ENCODE measurements around the gene ANXA8.
"Not testable (repeated sequence)": the region's sequence is repeated elsewhere in the genome, so short reads cannot be mapped to it uniquely, and the experiment has no call there.

- not testable (repeated sequence) for TF ChIP-seq EZH2 (IDR thresholded peaks at IDR 0.05; ENCODE audit: borderline replicate concordance); EZH2phosphoT487 (IDR thresholded peaks at IDR 0.05; ENCODE audit: low read depth, severe bottlenecking, unreplicated experiment)
- TF ChIP-seq, protein P1, sequence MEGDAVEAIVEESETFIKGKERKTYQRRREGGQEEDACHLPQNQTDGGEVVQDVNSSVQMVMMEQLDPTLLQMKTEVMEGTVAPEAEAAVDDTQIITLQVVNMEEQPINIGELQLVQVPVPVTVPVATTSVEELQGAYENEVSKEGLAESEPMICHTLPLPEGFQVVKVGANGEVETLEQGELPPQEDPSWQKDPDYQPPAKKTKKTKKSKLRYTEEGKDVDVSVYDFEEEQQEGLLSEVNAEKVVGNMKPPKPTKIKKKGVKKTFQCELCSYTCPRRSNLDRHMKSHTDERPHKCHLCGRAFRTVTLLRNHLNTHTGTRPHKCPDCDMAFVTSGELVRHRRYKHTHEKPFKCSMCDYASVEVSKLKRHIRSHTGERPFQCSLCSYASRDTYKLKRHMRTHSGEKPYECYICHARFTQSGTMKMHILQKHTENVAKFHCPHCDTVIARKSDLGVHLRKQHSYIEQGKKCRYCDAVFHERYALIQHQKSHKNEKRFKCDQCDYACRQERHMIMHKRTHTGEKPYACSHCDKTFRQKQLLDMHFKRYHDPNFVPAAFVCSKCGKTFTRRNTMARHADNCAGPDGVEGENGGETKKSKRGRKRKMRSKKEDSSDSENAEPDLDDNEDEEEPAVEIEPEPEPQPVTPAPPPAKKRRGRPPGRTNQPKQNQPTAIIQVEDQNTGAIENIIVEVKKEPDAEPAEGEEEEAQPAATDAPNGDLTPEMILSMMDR (IDR thresholded peaks at IDR 0.05; ENCODE audit: poor library complexity) = not testable (repeated sequence)
These were observed 5.8 kb downstream of the ANXA8 start for GRCh38 chr10:47478114-47478513.
